Measurements from ENCODE around the gene HMCES.
"Not testable (repeated sequence)": the region's sequence is repeated elsewhere in the genome, so short reads cannot be mapped to it uniquely, and the experiment has no call there.

The HMCES gene

DNA sequence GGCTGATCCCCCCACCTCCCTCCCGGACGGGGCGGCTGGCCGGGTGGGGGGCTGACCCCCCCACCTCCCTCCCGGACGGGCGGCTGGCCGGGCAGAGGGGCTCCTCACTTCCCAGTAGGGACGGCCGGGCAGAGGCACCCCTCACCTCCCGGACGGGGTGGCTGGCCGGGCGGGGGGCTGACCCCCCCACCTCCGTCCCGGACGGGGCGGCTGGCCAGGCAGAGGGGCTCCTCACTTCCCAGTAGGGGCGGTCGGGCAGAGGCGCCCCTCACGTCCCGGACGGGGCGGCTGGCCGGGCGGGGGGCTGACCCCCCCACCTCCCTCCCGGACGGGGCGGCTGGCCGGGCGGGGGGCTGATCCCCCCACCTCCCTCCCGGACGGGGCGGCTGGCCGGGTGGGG is 60.5 kb downstream of the HMCES start:
- H3K27ac ChIP-seq (ENCODE audit: low read depth, low read length); H3K36me3 ChIP-seq (ENCODE audit: control insufficient read depth, insufficient read depth, low read length); H3K4me3 ChIP-seq (ENCODE audit: low read length); H3K9ac ChIP-seq (ENCODE audit: low read length); H3K27me3 ChIP-seq (ENCODE audit: control insufficient read depth, insufficient read depth, low read length); H3K4me1 ChIP-seq (ENCODE audit: control insufficient read depth, insufficient read depth, low read length): not testable (repeated sequence)

DNA sequence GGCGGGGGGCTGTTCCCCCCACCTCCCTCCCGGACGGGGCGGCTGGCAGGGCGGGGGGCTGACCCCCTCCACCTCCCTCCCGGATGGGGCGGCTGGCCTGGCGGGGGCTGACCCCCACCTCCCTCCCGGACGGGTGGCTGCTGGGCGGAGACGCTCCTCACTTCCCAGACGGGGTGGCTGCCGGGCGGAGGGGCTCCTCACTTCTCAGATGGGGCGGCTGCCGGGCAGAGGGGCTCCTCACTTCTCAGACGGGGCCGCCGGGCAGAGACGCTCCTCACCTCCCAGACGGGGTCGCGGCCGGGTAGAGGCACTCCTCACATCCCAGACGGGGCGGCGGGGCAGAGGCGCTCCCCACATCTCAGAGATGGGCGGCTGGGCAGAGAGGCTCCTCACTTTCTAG is 61.2 kb downstream of the HMCES start:
- H3K4me3 ChIP-seq (ENCODE audit: low read length); H3K36me3 ChIP-seq (ENCODE audit: control insufficient read depth, insufficient read depth, low read length); H3K27ac ChIP-seq (ENCODE audit: low read depth, low read length); H3K27me3 ChIP-seq (ENCODE audit: control insufficient read depth, insufficient read depth, low read length); H3K4me1 ChIP-seq (ENCODE audit: control insufficient read depth, insufficient read depth, low read length); H3K9ac ChIP-seq (ENCODE audit: low read length): not testable (repeated sequence)

DNA sequence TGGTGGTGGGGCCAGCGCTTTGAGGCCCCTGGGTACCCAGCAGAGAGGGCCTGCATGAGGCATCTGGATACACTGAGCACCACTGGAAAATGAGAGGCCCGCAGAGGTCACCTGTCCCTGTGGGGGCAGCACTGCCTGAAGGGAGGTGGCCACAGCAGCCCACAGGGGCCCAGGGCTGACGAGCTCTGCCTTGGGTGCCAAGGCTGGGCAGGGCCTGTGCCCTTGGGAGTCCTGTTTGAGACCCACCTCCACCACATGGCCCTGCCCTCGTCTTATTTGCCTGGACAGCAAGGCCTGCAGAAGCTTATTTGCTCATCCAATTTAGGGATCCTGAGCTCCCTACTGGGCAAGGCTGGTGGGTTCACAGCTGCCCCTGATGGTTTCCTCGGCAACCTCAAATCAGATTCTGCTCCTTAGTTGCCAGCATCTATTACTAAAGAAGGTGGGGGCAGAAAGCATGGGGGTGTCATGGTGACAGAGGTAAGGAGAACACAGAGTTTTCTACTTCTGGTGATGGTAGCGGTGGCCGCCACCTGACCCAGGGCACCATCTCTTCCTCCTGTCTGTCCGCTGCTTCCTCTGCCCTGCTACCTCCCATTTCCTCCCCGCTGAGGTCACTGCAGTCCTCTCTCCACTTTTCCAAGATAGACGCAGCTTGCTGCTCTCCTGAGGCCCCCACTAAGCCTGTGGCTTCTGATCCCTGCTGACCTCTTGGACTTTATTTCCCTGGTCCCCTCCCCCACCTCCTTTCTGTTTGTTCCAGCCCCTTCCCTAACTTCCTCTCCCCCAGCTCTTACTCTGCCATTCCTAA is 62.9 kb downstream of the HMCES start:
- no peaks in the 10 kb centered on the region for H3K36me3 ChIP-seq (ENCODE audit: control insufficient read depth, insufficient read depth, low read length)
- no peak overlapping the region for H3K4me3 ChIP-seq (ENCODE audit: low read length)
- H3K9ac ChIP-seq (ENCODE audit: low read length): no peak overlapping the region
- H3K27ac ChIP-seq (ENCODE audit: low read depth, low read length): no peak overlapping the region
- peaks cover 4% of the 10 kb centered on the region for H3K27me3 ChIP-seq (ENCODE audit: control insufficient read depth, insufficient read depth, low read length)
- H3K4me1 ChIP-seq (ENCODE audit: control insufficient read depth, insufficient read depth, low read length): no peaks in the 10 kb centered on the region

DNA sequence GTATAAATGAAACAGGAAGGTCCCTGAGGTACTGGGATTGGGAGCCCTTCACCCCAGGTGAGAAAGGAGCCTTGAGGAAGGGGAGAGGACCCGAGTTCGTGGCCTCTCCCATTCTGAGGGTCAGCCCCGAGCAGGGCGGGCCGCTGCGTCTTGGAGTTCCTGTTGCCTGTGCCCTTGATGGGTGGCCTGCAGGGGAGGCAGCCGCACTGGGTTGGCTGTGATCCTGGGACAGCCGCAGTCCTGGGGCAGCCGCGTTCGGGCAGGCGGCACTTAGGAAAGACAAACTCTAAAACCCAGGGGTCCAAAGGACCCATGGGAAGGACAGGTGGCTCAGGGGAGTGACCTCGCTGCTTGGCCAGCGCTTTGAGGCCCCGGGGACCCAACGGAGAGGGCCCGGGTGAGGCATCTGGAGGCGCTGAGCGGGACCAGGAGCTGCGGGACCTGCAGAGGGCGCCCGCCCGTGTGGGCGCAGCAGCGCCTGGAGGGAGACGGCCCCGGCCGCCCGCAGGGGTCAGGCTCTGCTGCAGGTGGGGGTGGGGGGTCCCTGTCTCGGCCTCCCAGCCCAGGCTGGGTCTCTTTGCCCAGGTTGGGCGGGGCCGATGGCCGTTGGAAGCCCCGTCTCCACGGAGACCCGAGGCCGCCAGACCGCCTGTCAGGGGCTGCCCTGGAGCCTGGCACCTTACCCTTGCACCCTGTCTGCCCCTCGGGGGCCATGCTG is 65.1 kb downstream of the HMCES start:
- no peaks in the 10 kb centered on the region for H3K4me1 ChIP-seq (ENCODE audit: control insufficient read depth, insufficient read depth, low read length)
- no peak overlapping the region for H3K9ac ChIP-seq (ENCODE audit: low read length)
- H3K27me3 ChIP-seq (ENCODE audit: control insufficient read depth, insufficient read depth, low read length): peaks cover 4% of the 10 kb centered on the region
- H3K27ac ChIP-seq (ENCODE audit: low read depth, low read length): no peak overlapping the region
- no peaks in the 10 kb centered on the region for H3K36me3 ChIP-seq (ENCODE audit: control insufficient read depth, insufficient read depth, low read length)
- peak overlapping the region; percentile 29 for H3K4me3 ChIP-seq (ENCODE audit: low read length)

DNA sequence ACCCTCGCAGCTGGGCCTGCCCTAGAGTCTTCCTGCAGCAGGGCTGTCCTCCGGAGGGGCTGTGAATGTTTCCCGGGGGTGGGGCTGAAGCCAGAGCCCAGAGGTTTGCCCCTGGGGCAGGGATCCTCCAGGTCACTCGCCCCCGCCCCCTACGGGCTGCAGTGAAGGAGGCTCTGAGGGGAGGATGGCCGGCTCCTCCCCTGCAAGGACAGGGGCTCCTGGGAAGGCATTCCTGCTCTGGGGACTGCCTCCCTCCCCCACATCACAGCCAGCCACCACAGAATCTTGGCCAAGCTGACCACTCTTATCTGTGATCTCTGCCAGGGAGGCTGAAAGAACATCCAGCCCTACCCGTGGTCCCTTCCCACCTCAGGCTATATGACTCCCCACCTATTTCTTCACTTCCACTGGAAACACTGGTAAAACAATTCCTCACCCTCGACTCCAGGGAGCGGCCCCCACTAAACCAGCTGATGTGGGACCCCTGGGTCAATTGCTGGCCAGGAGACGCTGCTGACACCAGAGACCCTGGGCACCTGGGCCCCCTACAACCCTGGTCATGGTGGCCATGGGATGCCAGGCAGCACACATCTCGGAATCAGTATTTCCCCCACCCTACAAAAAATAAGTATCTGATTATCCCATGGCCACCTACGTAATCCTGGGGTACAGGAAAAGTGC is 66.0 kb downstream of the HMCES start:
- Histone ChIP-seq H3K9ac (ENCODE audit: low read length) (no peak overlapping the region), H3K4me3 (ENCODE audit: low read length) (no peak overlapping the region), H3K27ac (ENCODE audit: low read depth, low read length) (no peak overlapping the region)

DNA sequence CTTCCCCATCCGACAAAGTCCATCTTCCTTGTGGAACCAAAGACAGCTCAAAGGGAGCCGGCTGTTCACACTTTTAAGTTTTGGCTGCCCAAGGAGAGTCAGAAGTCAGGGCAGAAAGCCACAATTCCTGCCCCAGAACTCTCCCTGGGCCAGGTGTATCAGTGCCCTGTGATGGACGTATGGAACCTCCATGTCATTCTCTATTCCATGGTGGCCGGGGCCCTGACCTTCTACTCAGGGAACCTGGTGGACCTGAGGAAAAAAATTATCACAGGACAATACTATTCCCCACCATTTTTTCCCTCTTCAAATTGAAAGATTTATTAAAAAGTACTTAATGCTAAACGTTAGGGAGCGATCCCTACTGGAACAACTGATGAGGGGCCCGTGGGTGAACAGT is 66.6 kb downstream of the HMCES start:
- no peaks in the 10 kb centered on the region for H3K36me3 ChIP-seq (ENCODE audit: control insufficient read depth, insufficient read depth, low read length)
- H3K9ac ChIP-seq (ENCODE audit: low read length): no peak overlapping the region
- peaks cover 4% of the 10 kb centered on the region for H3K27me3 ChIP-seq (ENCODE audit: control insufficient read depth, insufficient read depth, low read length)
- no peak overlapping the region for H3K27ac ChIP-seq (ENCODE audit: low read depth, low read length)
- no peaks in the 10 kb centered on the region for H3K4me1 ChIP-seq (ENCODE audit: control insufficient read depth, insufficient read depth, low read length)
- no peak overlapping the region for H3K4me3 ChIP-seq (ENCODE audit: low read length)

More for the DNA sequence above, 66.0 kb downstream of the HMCES start:
- H3K27me3 ChIP-seq (ENCODE audit: control insufficient read depth, insufficient read depth, low read length): peaks cover 4% of the 10 kb centered on the region
- H3K4me1 ChIP-seq (ENCODE audit: control insufficient read depth, insufficient read depth, low read length): no peaks in the 10 kb centered on the region
- no peaks in the 10 kb centered on the region for H3K36me3 ChIP-seq (ENCODE audit: control insufficient read depth, insufficient read depth, low read length)

DNA sequence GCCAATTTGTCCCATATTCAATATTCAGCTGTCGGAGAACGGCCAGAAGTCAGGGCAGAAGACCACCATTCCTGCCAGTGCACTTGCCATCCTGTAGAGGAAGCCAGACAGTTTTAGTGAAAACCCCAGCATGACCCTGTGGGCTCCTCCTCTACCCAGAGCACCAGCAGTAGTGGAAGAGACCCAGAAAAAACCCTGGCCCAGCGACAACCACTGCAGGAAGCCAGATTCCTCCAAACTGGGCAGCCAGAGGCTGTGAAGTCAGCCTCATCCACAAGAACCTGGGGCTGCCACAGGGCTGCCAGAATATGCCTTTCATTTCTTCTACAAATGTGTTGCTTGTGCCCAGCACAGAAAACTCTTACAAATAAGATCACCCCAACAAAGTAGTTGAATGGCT is 67.3 kb downstream of the HMCES start:
- Histone ChIP-seq H3K27me3 (ENCODE audit: control insufficient read depth, insufficient read depth, low read length) (peaks cover 4% of the 10 kb centered on the region), H3K4me1 (ENCODE audit: control insufficient read depth, insufficient read depth, low read length) (no peaks in the 10 kb centered on the region), H3K9ac (ENCODE audit: low read length) (no peak overlapping the region), H3K4me3 (ENCODE audit: low read length) (no peak overlapping the region), H3K36me3 (ENCODE audit: control insufficient read depth, insufficient read depth, low read length) (no peaks in the 10 kb centered on the region), H3K27ac (ENCODE audit: low read depth, low read length) (no peak overlapping the region)

DNA sequence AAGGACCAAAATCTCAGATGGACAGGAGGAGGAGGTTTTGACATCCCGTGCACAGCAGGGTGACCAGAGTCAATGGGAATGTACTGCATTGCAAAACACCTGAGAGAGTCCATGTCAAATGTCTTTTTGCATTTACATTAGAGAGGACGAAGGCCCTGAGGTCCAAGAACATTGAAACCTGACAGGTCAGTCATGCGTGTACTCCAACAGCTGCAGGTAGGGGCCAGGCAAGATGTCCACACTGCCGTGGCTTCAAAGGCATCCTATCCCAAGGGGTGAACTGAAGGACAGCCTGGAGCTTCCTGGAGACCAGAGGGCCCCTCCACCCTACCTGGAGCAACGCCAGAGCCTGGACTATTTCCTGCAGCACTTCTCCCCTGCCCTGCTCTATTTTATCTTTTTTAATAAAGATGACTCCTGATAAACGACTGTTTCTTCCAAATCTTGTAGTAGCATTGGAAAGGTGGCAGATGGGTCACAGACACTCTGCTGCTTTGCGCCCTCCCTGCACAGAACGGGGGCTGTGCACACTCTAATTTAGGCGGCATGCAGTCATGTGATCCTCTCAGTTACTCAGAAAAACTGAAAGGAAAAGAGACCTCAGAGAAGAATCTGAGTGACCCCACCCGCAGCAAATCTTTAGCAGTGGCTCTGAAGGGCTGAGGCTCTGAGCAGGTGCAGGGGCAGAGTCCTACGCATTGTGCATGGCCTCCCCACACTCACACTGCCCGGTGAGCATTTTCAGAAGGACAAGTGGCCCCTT is 68.2 kb downstream of the HMCES start:
- Histone ChIP-seq H3K9ac (ENCODE audit: low read length) (no peak overlapping the region), H3K4me3 (ENCODE audit: low read length) (no peak overlapping the region), H3K4me1 (ENCODE audit: control insufficient read depth, insufficient read depth, low read length) (no peaks in the 10 kb centered on the region), H3K27me3 (ENCODE audit: control insufficient read depth, insufficient read depth, low read length) (peaks cover 4% of the 10 kb centered on the region), H3K27ac (ENCODE audit: low read depth, low read length) (no peak overlapping the region), H3K36me3 (ENCODE audit: control insufficient read depth, insufficient read depth, low read length) (no peaks in the 10 kb centered on the region)

DNA sequence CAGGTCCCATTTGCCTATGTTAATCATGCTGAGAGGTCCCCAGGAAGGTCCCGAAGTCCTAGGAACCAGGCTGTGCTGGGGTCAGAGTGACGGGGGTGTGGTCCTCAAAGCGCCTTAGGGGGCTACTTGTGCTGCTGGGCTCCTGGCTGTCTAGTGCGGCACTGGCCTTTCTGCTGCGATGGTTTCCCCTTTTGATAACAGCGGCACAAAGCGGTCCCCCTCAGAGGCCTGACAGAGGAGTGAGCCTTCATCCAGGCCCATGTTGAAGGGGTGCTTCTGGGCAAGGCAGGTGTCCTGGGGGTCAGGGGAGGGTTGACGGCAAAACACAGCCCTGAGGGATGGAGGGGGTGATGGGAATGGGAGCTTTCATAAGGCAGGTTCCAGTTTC is 68.8 kb downstream of the HMCES start:
- Histone ChIP-seq H3K27me3 (ENCODE audit: control insufficient read depth, insufficient read depth, low read length) (peaks cover 4% of the 10 kb centered on the region), H3K9ac (ENCODE audit: low read length) (no peak overlapping the region), H3K4me3 (ENCODE audit: low read length) (no peak overlapping the region), H3K36me3 (ENCODE audit: control insufficient read depth, insufficient read depth, low read length) (no peaks in the 10 kb centered on the region), H3K4me1 (ENCODE audit: control insufficient read depth, insufficient read depth, low read length) (no peaks in the 10 kb centered on the region), H3K27ac (ENCODE audit: low read depth, low read length) (no peak overlapping the region)

DNA sequence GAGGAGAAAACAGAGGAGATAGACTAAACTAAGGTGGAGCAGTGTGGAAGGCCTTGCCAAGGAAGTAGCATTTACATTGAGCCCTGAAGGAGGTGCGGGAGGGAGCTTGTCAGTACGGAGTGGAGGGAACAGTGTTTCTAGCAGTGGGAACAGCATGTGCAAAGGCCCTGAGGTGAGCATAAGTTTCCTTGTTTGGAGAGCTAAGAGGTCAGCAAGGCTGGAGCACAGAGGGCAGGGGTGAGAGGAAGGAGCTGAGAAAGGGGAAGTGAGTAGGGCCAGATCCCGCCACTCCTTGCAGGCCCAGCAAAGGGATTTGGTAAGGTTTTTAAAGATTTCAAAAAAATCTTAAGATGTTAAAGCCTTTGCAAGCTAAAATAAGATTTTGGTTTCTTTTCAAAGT is 70.1 kb downstream of the HMCES start:
- H3K9ac ChIP-seq (ENCODE audit: low read length): no peak overlapping the region
- H3K27ac ChIP-seq (ENCODE audit: low read depth, low read length): no peak overlapping the region
- no peak overlapping the region for H3K4me3 ChIP-seq (ENCODE audit: low read length)
- no peaks in the 10 kb centered on the region for H3K4me1 ChIP-seq (ENCODE audit: control insufficient read depth, insufficient read depth, low read length)
- peaks cover 4% of the 10 kb centered on the region for H3K27me3 ChIP-seq (ENCODE audit: control insufficient read depth, insufficient read depth, low read length)
- H3K36me3 ChIP-seq (ENCODE audit: control insufficient read depth, insufficient read depth, low read length): no peaks in the 10 kb centered on the region

DNA sequence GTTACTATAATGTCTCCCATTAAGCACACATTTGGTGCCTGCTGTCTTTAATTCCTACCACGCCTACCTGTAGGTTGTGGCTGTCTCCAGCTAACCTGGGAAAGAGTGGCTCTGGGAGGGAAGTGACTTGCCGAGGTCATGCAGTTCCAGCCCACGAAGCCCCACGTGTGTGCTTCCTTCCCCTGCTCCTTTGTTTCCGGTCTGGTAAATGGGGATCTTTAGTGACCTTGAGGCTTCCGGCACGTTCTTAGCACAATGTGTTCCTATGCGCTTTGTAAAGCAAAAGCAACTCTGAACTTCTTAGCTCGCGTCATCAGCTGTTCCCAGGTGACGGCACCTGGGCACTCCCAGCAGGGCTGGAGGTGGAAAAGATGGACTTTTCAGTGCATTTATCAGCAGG is 70.5 kb downstream of the HMCES start:
- H3K27me3 ChIP-seq (ENCODE audit: control insufficient read depth, insufficient read depth, low read length); H3K4me1 ChIP-seq (ENCODE audit: control insufficient read depth, insufficient read depth, low read length); H3K4me3 ChIP-seq (ENCODE audit: low read length); H3K36me3 ChIP-seq (ENCODE audit: control insufficient read depth, insufficient read depth, low read length); H3K27ac ChIP-seq (ENCODE audit: low read depth, low read length); H3K9ac ChIP-seq (ENCODE audit: low read length): not testable (repeated sequence)

DNA sequence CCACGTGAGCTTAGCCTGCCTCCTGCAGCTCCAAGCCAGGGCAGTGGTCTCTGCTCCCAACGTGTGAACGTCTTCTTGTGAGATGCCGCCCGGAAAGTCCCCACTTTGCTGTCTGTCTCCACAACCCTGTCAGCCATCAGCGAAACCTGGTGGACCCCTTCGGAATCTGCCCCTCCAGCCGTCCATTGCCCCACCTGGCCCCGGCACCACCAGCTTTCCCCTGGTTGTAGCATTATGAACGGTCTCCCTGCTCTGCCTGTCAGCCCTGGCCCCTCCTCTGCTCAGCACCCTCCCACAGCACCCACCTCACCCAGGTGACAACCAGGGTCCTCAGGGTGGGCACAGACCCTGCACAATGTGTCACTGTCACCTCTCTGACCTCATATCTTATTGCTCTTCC is 71.1 kb downstream of the HMCES start:
- H3K4me1 ChIP-seq (ENCODE audit: control insufficient read depth, insufficient read depth, low read length): no peaks in the 10 kb centered on the region
- no peaks in the 10 kb centered on the region for H3K36me3 ChIP-seq (ENCODE audit: control insufficient read depth, insufficient read depth, low read length)
- no peak overlapping the region for H3K4me3 ChIP-seq (ENCODE audit: low read length)
- no peaks in the 10 kb centered on the region for H3K27me3 ChIP-seq (ENCODE audit: control insufficient read depth, insufficient read depth, low read length)
- H3K27ac ChIP-seq (ENCODE audit: low read depth, low read length): no peak overlapping the region
- no peak overlapping the region for H3K9ac ChIP-seq (ENCODE audit: low read length)

Data from rectal smooth muscle tissue (tissue), 1 donor.